EL (cell line): Measurements from ENCODE around the gene PACRG.

Experiments used
- DNase-seq: peaks from one replicate; pipeline ENCODE4 v3.0.0-alpha.2; 2016

The PACRG gene

GRCh38 chr6:162798546-162799266 lies 70.9 kb downstream of the PACRG start:
- DNase-seq = no peak

- no peak for DNase-seq
Observed at GRCh38 chr6:162814426-162814973, 86.7 kb downstream of the PACRG start.

DNA sequence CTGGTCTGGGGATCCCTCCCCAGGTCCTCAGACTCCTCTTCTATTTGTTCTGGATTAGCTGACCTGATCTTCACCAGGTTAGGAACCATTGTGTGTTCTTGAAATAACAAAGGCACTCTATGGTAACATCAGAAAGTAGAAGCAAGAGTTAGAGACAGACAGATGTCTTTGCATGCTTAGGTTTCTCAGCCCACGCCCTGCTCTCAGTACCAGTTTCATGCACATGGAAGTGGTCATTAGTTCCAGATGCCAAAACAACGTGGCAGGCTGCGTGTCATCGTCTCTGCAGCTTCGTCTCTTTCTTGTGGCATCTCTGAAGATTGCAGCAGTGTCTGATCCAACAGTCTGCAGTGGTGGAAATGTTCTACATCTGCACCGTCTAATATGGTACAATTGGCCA lies 89.4 kb downstream of the PACRG start:
- no peak for DNase-seq

DNA sequence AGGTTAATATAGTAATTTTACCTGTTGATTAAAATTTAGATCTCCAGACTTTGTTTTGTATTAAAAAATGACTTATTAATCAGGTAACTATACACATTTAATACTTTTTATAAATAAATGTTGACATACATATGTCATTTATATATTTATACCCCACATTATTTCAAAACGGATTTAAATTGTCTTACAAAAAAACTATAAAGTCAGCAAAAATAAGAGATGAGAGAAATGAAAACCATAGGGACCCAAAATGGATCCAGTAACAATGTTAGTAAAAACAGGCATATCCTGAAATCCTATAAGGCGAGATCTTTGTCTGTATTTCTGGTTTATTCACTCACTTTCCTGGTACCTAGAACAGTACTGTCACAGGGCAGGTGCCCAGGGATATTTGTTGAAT lies 91.5 kb downstream of the PACRG start:
- no peak for DNase-seq

DNA sequence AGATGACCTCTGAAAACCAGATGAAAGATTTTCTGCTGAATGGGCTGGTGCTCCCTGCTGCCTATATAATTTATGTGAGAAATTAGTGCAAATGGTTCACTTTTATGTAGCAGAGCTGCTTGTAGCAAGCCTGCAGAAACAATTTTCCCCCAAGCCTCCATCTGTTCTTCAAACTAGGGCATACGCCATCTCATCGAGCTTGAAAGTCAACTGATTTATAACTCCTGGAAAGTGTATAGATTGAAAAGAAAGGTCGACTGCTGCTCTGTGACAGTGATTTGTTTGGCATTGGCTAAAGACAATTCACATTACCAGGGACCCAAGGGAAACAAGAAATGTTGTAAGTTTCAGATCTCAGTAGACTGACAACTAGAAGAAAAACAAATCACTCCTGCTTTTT lies 93.3 kb downstream of the PACRG start:
- DNase-seq = no peak

GRCh38 chr6:162825597-162825996 lies 97.8 kb downstream of the PACRG start:
- no peak for DNase-seq

GRCh38 chr6:162829013-162829742 lies 101.4 kb downstream of the PACRG start:
- peak; percentile 6 for DNase-seq

GRCh38 chr6:162833776-162834175 lies 106.0 kb downstream of the PACRG start:
- DNase-seq = no peak

GRCh38 chr6:162845972-162846371 lies 118.2 kb downstream of the PACRG start:
- no peak for DNase-seq

- DNase-seq = no peak
Observed at GRCh38 chr6:162846723-162847122, 118.9 kb downstream of the PACRG start.

- DNase-seq = no peak
Observed at GRCh38 chr6:162849269-162849668, 121.5 kb downstream of the PACRG start.

DNA sequence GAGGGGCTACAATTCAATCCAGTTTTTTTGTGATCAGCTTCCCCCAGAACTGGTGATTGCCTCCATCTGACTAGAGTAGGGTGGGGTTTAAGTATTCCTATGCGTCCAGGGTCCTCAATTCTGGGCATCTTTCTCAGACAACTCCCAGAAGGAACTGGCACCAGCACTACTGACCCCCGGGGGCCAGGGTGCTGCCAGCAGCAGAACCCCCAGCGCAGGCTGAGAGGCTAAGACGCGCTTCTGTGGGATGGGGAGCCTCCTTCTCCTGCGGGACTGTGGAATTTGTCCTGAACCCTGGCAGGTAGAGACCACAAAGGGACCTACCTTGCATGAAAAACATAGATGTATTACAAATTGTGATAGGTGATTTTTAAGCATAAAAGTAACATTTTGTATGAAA lies 124.4 kb downstream of the PACRG start:
- DNase-seq = no peak

DNA sequence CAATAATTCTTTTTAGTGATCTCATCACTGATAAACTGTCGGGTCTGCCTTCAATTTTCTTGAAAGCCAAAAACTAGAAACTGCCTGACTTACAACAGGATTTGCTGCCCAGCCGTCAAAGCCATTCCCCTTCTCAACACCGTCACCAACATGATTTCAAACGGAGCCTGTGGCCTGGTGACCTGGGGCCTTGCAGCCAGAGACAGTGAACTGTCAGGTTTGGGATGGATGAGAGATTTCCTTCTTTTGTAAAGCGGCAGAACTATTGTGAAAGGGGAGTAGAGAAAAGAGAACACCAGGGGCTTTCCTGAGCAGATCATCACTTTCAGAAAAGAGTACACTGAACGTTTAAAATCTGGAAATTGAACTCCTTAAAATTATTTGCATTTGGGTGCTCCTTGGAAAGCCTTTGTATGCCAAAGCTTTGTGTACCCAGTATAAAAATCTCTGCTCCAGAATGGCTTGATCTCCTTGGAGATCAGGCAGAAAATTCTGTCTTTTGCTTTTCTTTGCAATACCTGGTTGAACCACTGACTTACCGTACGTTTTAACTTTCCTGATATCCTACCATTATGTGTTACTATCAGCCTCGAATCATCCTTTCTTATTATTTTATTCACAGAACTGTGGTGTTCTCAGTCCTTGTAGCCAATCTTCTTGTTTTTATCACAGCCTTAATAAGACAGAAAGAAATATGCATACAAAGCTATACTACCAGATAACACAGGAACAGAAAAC lies 125.2 kb downstream of the PACRG start:
- DNase-seq = no peak

- DNase-seq = no peak
Observed at GRCh38 chr6:162854228-162854627, 126.5 kb downstream of the PACRG start.

GRCh38 chr6:162854734-162855191 lies 127.0 kb downstream of the PACRG start:
- DNase-seq = no peak

- DNase-seq = peak; percentile 81
Observed at GRCh38 chr6:162856885-162857284, 129.1 kb downstream of the PACRG start.

DNA sequence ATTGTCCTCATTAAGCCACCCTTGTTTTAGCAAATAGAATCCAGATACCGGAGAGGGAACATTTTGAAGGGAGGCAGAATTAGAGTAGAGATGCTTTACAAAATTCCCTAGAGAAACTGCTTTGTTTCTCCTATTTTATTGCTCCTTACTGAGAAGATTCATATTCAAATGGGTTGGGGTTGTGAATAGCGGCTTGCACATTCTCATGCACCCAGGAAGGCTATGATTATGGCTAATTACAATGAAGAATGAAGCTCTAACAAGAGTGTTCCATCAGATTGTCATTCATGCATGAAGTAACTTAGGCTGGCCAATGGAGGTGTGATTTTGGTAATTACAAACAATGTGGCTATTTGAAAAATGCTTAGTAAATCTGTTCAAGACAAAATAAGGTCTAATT lies 129.6 kb downstream of the PACRG start:
- no peak for DNase-seq

- DNase-seq = no peak
Observed at GRCh38 chr6:162862462-162862861, 134.7 kb downstream of the PACRG start.

GRCh38 chr6:162862941-162863340 lies 135.2 kb downstream of the PACRG start:
- no peak for DNase-seq

DNA sequence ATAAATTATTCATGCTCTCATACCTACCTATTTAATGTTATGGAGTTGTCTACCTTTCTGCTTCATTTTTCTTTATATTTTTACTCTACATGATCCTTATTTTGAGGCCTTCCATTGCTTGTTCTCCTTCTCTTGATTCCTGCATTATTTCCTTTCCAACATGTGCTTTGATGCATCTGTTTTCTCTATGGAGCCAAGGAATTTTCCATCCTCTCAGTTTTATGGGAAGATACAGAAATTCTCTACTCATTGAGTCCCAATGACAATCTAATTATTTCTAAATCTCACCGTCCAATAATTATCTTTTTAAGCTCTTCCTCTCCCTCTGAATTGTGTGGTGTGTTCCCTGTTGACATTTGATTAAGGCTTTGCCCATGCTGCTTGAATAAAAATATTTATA lies 136.0 kb downstream of the PACRG start:
- DNase-seq = no peak

DNA sequence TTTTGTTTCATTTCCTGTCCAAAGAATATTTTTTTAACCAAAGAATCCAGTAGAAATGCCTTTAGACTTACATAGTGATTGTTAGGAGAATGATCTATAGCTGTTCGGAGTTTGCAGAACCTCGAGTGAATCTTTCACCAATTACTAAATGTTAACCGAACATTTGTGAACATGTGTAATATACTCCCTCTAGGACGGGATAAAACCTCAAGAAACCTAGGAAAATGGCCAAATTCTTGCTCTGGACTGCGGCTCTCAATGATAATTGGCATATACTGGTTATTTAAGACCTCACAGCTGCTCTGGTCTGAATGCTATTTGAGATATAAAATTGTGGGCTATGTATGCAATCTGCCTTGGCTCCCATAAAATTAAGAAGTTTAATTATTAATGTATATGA lies 137.1 kb downstream of the PACRG start:
- no peak for DNase-seq

DNA sequence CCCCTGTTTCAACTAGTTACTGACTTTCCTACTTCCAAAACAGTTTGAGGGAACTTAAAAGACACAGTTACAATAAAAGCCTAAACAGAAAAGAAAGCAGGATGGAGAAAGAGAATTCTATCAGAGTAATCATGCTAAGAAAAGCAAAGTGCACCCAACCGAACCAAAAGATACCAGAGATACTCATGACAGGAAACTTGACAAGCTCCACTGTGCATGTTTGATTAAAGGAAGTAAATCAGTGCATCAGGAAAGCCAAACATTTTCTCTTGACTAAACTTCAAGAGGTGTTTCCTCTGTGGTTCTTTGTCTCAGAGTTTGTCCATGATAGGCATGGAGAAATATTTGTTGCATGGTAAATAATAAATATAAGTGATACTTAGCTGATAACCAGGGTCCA lies 138.9 kb downstream of the PACRG start:
- no peak for DNase-seq

DNA sequence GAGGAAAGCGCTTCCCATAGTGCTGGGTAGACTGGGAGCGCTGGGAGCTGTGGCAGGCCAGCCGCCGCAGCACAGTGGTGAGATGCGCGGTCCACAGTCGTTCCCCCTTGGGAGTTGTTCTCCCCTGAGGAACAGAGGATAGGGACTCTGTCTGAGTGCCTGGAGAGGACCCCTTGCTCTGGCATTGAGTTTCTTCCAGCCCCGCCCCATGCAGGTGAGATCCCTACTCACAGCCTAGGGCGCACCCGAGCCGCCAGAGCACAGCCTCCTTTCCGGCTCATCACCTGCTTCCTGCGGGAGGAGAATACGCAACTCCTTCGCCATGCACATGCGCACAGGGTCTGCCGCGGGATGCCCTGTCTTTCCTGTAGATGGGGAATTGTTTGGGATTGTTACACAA lies 140.6 kb downstream of the PACRG start:
- DNase-seq = no peak

DNA sequence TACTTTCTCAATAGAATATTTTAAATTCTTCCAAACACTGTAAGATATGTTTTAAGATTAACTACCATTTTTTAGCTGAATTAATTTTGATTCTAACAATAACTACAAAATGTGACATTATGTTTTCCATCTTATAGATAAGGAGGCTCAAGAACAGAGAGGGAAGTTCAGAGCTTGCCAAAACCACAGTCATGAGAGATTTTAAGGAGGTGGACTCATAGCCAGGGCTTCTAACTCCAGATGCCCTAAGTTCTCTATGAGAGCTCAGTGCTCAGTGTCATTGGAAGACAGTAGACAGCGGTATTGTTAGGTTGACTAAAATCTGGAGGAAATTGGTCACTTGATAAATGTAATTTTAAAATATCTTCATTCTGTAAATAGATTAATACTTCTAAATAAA lies 144.2 kb downstream of the PACRG start:
- no peak for DNase-seq
